Activated naive CD4-positive, alpha-beta T cell treated with anti-CD3 and anti-CD28 coated beads for 36 hours (primary cell): ENCODE data around the gene PSMG3. TPM values are rescaled to one million over a fixed set of nuclear protein-coding genes. Genes with fewer than 3 reads are reported as not detected.

ENCODE experiments used
- CTCF ChIA-PET: fragments of 350-600 bp; sonication (Branson Sonifier 250); formaldehyde crosslinking; loops from one replicate; lab custom pipeline; 2021; ENCODE audit warnings: antibody characterized with exemption; lab: Charles Lee
- DNase-seq: peaks from one replicate; pipeline ENCODE4 v3.0.0-alpha.2; 2020
- H3K27ac Mint-ChIP-seq: one replicate; pipeline ENCODE4 v1.8.0; 2021; ENCODE audit warnings: mild to moderate bottlenecking, mixed read lengths
- H3K27me3 Mint-ChIP-seq: one replicate; pipeline ENCODE4 v1.8.0; 2021; ENCODE audit warnings: low read depth, mixed read lengths
- H3K36me3 Mint-ChIP-seq: one replicate; pipeline ENCODE4 v1.8.0; 2021; ENCODE audit warnings: low read depth, mixed read lengths
- H3K4me1 Mint-ChIP-seq: one replicate; pipeline ENCODE4 v1.8.0; 2021; ENCODE audit warnings: low read depth, mixed read lengths
- H3K4me3 Mint-ChIP-seq: one replicate; pipeline ENCODE4 v1.8.0; 2021; ENCODE audit warnings: mild to moderate bottlenecking, moderate library complexity, mixed read lengths
- H3K9me3 Mint-ChIP-seq: one replicate; pipeline ENCODE4 v1.8.0; 2021; ENCODE audit warnings: mixed read lengths
- intact Hi-C: fragments of 100-400 bp; cut with micrococcal nuclease; formaldehyde crosslinking; loops from one replicate; pipeline ENCODE4 v1.15.1; 2023
- total RNA-seq, 2 experiments: library from RNA; stranded (reverse); gene quantifications; one replicate each; pipeline ENCODE4 v1.2.3, GENCODE V29; 2021

Gene PSMG3
- total RNA-seq, 2 experiments from 2014 or later: 29.8 to 33.9 TPM

DNA sequence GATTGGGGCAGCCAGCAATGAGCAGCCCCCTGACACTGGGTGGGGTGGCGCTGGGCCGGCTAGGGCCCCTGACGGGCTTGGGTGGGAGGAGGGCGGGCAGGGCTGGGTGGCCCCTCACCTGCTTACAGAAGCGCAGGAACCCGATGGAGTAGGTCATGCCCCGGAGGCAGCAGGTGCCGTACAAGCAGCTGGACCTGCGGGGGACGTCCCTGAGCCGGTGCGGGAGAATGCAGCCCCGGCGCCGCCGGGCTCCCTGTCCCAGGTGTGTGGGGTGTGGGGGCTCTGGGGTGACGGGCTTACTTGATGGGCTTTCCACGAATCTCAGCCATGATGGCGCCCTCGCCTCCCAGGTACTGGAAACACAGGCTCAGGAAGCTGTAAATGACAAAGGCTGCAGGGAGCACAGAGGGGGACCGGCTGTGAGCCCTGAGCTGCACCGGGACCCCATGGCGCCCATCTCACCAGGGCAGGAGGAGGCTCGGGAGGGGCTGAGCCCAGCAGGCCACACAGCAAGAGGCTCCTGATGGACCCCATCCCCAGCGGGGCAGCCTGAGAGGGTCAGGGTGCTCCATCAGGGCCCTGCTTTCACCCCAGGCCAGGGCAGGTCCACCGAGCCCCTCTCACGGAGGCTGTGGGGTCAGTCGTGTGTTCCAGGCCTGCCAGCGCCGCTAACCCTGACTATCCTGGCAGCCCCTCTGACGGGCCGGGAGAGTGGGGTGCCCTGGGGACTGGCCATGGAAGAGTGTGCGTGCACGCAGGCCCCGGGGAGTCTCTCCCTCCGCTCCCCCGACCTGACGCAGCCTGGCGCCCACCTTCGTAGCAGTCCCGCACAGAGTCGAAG is 19.6 kb downstream of the PSMG3 start:
- Mint-ChIP-seq H3K4me1 (no peaks in the 10 kb centered on the region), H3K27ac (no peak overlapping the region), H3K4me3 (no peak overlapping the region), H3K9me3 (no peaks in the 10 kb centered on the region), H3K36me3 (no peaks in the 10 kb centered on the region), H3K27me3 (no peaks in the 10 kb centered on the region)
- no peak for DNase-seq
- CTCF ChIA-PET: no interaction called here
- intact Hi-C loops: no loop called here

DNA sequence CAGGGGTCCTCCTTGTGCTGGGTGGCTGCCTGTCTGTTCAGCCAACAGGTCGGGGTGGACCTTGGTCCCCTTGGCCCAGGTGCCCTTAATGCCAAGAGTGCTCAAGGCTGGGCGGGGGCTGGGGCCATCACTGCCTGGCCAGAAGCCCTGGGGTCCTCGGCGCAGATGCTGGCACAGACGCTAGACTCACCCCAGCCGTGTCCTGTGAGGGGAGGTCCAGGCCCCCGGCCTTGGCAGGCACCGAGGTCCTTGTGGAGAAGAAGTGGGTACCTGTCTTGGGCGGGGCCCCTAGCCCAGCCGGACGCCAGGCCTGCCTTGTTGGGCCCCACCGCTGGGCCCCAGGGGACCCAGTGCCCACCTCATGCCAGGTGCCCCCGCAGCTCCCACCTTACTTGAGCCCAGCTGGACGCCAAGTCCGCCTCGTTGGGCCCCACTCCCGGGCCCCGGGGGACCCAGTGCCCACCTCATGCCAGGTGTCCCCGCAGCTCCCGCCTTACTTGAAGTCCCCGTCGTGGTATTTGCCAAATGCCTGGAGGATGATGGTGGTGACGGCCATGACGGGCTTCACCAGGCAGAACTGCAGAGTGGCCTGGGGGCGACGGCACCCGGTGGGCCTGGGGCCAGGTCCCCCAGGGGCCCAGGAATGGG is 20.4 kb downstream of the PSMG3 start:
- H3K4me1 Mint-ChIP-seq: no peaks in the 10 kb centered on the region
- no peak overlapping the region for H3K4me3 Mint-ChIP-seq
- intact Hi-C loops: no loop called here
- no peaks in the 10 kb centered on the region for H3K36me3 Mint-ChIP-seq
- H3K27ac Mint-ChIP-seq: no peak overlapping the region
- CTCF ChIA-PET: no interaction called here
- no peak for DNase-seq
- H3K27me3 Mint-ChIP-seq: no peaks in the 10 kb centered on the region
- H3K9me3 Mint-ChIP-seq: no peaks in the 10 kb centered on the region

DNA sequence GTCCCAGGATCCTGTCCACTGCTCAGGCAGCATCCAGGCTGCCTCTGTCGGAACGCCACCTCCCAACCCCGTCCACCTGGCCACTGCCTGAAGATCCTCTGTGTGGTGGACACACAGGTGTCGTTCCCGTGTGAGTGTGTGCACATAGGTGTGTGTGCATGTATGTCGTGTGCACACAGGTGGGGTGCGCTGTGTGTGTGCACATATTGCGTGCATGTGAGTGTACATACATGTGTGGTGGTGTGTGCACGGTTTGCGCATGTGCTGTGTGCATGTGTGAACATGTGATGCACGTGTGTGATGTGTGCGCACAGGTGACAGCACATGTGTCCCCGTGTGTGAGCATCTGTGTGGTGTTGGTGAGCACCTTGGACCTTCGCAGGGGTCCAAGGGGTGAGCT is 20.9 kb downstream of the PSMG3 start:
- no peaks in the 10 kb centered on the region for H3K36me3 Mint-ChIP-seq
- H3K27me3 Mint-ChIP-seq: no peaks in the 10 kb centered on the region
- no peaks in the 10 kb centered on the region for H3K9me3 Mint-ChIP-seq
- CTCF ChIA-PET: no interaction called here
- no peak overlapping the region for H3K27ac Mint-ChIP-seq
- H3K4me3 Mint-ChIP-seq: no peak overlapping the region
- intact Hi-C loops: no loop called here
- no peaks in the 10 kb centered on the region for H3K4me1 Mint-ChIP-seq
- DNase-seq: no peak

DNA sequence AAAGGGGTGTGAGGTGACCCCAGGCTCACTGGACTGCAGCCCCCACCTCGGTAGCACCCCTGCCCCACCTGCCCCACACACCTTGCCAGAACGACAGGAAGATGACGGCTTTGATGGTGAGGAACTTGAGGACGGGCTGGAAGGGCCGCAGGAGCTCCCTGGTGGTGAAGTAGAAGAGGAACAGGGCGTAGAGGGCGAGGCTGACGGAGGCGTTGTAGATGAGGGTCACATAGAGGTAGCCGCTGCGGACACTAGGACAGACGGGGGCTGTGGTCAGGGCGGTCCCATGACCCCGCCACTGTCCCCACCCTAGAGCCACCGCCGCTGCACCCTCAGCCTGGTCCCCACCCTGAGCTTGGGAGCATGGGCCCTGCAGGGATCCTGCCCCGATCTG is 21.4 kb downstream of the PSMG3 start:
- no peaks in the 10 kb centered on the region for H3K4me1 Mint-ChIP-seq
- no peaks in the 10 kb centered on the region for H3K36me3 Mint-ChIP-seq
- no peak overlapping the region for H3K4me3 Mint-ChIP-seq
- intact Hi-C loops: no loop called here
- H3K27me3 Mint-ChIP-seq: no peaks in the 10 kb centered on the region
- DNase-seq: no peak
- no peaks in the 10 kb centered on the region for H3K9me3 Mint-ChIP-seq
- CTCF ChIA-PET: interaction anchor here (1.1 kb wide), 1 partner anchor 41 kb away, joined by 3 read pairs; no protein-coding TSS in a partner anchor
- H3K27ac Mint-ChIP-seq: no peak overlapping the region

DNA sequence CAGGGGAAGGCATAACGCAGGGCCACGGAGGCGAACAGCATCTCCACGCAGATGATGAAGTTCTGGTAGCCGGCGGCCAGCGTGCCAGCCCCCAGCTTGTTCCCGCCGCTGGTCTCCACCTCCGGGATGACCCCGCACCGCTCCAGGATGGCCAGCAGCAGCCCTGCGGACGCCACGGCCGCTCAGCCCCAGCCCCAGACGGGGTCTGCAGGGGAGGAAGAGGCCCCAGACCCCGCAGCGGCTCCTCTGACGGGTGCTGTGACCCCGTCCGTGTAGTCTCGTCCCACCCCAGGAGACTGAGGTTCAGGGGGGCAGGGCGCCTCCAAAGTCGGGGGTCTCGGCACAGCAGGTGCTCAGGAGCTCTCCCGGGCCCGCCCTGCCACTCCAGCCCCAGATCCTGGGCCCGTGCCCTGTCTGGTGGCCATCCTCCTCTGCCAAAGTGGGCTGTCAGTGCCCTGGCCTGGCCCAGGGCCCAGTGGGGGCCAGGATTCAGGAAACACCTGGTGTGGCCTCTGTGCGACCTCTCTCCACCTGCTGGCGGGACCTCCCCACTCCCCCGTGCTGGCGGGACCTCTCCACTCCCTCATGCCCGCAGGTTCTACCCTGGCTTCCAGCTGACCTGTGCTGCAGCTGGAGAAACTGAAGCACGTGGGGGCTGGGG is 21.9 kb downstream of the PSMG3 start:
- Mint-ChIP-seq H3K27me3 (no peaks in the 10 kb centered on the region), H3K27ac (no peak overlapping the region), H3K9me3 (no peaks in the 10 kb centered on the region), H3K36me3 (no peaks in the 10 kb centered on the region), H3K4me1 (no peaks in the 10 kb centered on the region), H3K4me3 (no peak overlapping the region)
- DNase-seq: no peak
- CTCF ChIA-PET: interaction anchor here (1.1 kb wide), 1 partner anchor 41 kb away, joined by 3 read pairs; no protein-coding TSS in a partner anchor
- intact Hi-C loops: no loop called here

DNA sequence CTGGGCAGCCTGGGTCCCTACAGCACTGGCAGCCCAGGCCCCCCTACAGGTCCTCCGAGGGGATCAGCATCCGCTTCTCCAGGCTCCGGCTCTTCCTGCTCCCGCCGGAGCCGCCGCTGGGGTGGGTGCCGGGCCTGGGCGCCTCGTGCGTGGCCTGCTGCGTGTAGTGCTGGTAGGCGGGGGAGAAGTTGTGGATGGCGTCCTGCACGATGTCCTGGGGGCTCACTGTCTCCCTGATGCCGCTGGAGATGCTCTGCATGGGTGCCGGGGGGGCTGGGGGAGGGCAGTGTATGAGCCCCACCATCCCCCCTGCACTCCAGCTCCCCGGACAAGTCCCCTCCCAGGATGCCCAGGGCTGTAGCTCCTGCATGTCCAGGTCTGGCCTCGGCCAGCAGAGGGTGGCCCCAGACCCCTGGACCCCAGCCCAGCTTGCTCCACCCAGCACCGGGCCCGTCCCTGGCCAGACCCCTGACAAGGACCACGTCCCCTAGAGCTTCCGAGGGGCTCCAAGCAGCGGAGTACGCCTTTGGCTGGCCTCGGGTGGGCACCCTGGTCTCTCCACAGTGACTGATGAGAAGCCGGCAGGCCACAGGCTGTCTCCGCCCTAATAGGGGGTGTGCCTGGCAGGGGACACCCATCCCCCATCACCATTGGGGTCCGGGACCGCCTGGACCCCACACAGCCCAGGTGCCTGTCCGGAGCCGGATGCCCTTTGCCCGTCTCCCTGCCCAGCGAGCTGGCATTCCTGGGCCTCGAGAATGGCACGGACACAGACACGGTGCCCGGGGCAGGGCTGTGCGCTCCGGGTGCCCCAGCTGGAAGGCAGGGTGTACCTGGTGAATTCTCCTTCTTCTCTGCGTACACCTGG is 22.7 kb downstream of the PSMG3 start:
- CTCF ChIA-PET: interaction anchor here (1.1 kb wide), 1 partner anchor 40 kb away, joined by 3 read pairs; no protein-coding TSS in a partner anchor
- DNase-seq: no peak
- Mint-ChIP-seq H3K4me1 (no peaks in the 10 kb centered on the region), H3K27me3 (no peaks in the 10 kb centered on the region), H3K9me3 (no peaks in the 10 kb centered on the region), H3K4me3 (no peak overlapping the region), H3K27ac (no peak overlapping the region), H3K36me3 (no peaks in the 10 kb centered on the region)
- intact Hi-C loops: no loop called here

DNA sequence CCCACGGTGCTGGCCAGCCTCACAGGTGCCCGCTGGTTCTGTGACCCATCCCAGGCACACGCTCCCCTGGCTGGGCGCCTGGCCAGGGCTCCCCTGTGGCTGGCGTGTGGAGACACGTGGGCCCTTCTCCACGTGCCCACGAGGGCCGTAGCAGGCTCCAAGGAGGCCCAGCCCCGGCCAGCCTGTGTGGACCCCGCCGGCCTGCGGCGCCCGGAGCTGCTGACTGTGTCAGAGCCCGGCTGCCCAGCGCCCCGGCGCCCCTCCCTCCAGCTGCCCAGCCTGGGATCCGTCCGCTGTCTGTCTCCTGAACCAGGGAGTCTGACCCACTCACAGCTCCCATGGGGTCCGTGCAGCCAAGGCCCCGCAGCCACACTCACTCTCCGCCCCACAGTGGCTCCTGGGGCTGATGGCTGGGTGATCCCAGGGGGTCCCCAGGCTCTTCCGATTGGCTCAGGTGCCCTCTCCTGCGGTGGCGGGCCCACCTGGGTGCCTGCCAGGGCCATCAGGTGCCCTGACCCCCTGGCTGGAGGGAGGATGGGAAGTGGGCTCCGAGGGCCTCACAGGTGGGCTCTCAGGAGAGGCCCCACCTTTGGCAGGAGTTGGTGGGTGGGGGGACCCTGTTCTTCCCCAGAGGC is 23.4 kb downstream of the PSMG3 start:
- intact Hi-C loops: no loop called here
- H3K36me3 Mint-ChIP-seq: no peaks in the 10 kb centered on the region
- H3K27ac Mint-ChIP-seq: no peak overlapping the region
- H3K9me3 Mint-ChIP-seq: no peaks in the 10 kb centered on the region
- no peak overlapping the region for H3K4me3 Mint-ChIP-seq
- CTCF ChIA-PET: no interaction called here
- H3K4me1 Mint-ChIP-seq: no peaks in the 10 kb centered on the region
- no peak for DNase-seq
- H3K27me3 Mint-ChIP-seq: no peaks in the 10 kb centered on the region

DNA sequence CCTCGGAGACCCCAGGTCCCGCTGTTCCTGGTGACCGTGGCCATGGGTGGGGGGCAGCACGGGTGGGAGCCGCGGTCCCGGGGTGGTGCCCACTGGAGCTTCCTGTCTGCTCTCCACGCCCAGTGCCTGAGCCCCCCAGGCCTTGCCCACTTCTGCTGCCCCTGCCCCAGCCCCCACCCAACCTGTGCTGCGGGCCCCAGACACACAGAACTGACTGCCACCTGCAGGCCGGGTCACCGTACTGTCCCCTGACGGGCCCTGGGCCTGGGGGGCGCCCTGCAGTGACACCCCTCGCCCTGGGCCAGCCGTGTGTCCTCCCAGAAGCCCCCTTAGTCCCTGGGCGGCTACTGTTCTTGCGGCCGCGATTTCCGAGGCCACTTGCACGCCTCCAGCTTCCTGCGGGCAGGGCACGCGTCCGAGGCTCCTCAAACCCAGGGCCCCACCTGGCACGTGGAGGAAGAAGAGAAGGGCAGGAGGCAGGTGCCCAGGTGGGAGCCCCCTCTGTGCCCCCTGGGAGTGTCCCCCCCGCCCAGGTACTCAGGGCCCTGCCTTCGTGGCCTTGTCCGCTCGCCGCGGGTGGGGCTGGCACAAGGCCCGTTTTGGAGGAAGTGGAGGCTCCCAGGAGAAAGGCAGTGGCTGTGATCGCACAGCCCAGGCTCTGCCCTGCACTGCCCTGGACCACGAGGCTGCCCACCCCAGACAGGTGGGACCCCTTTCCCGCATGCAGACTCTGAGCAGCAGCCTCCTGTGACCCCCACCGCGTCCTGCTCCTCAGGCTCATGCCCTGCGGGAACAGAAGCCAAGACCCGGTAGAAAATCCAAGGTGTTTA is 24.2 kb downstream of the PSMG3 start:
- Mint-ChIP-seq H3K27ac (no peak overlapping the region), H3K36me3 (no peaks in the 10 kb centered on the region), H3K9me3 (no peaks in the 10 kb centered on the region), H3K4me3 (no peak overlapping the region), H3K27me3 (no peaks in the 10 kb centered on the region), H3K4me1 (no peaks in the 10 kb centered on the region)
- CTCF ChIA-PET: no interaction called here
- intact Hi-C loops: no loop called here
- DNase-seq: no peak

DNA sequence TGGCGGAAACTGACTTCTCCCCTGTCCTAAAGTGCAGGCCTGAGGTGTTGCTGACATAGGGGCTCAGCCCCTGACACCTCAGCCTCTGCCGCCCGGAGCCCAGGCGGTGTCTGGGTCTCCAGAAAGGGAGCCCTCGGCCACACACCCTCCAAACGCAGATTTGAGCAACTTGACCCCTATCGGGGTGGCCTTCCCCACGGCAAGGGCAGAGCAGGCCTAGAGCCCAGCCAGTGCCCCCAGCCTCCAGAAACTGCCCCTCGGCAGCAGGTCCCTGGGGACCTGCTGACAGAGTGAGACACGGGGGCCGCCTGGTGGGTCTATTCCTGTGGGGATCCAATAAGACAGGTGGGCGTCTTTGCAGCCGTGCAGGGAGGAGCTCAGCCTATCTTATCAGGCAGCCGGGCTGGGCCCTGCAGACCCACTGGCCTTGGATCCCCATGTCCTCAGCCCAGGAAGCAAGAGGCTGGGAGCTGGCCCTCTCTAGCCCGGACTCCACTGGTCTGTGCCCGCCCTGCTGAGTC is 24.9 kb downstream of the PSMG3 start:
- H3K36me3 Mint-ChIP-seq: no peaks in the 10 kb centered on the region
- no peak overlapping the region for H3K4me3 Mint-ChIP-seq
- intact Hi-C loops: no loop called here

DNA sequence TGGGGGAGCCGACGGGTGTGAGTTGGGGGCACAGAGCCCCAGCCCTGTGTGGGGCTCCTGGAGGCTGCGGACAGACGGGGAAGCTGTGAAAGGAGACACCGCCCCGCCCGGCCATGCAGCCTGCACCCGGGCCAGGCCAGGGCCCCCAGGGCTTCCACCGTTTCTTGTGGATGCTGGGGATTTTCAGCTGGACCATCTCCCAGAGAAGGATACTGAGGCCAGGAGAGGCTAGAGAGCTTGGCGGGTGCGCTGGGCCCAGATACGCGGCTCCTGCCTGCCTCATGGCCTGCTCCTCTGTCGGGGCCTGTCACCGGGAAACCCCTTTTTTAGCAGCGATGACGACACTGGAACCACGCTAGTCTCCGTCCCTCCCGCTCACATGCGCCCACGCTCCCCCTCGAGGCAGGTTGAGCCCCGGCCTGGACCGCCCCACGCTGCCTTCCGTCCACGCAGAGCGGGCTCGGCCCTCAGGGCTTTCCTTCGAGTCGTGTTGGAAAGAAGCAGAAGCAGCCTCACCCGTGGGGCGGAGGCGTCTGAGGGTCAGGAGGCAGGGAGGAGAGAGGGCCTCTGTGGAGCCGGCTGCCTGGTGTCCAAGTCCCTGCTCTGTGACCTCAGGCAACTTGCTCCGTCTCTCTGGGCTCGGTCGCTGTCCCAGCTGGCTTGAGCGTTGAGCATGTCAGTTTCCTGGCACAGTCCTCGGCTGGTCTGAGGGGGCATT is 25.5 kb downstream of the PSMG3 start:
- no peak for DNase-seq
- CTCF ChIA-PET: interaction anchor here (0.9 kb wide), 1 partner anchor 38 kb away, joined by 3 read pairs; no protein-coding TSS in a partner anchor
- no peaks in the 10 kb centered on the region for H3K27me3 Mint-ChIP-seq
- no peaks in the 10 kb centered on the region for H3K9me3 Mint-ChIP-seq
- no peaks in the 10 kb centered on the region for H3K4me1 Mint-ChIP-seq
- no peaks in the 10 kb centered on the region for H3K36me3 Mint-ChIP-seq
- intact Hi-C loops: no loop called here
- H3K4me3 Mint-ChIP-seq: no peak overlapping the region
- no peak overlapping the region for H3K27ac Mint-ChIP-seq

More for the DNA sequence above, 24.9 kb downstream of the PSMG3 start:
- no peak overlapping the region for H3K27ac Mint-ChIP-seq
- H3K27me3 Mint-ChIP-seq: no peaks in the 10 kb centered on the region
- H3K9me3 Mint-ChIP-seq: no peaks in the 10 kb centered on the region
- H3K4me1 Mint-ChIP-seq: no peaks in the 10 kb centered on the region
- no peak for DNase-seq
- CTCF ChIA-PET: no interaction called here
